Mononuclear cell (primary cell): ENCODE data around the gene EPB41L2. TPM values are rescaled to one million over a fixed set of nuclear protein-coding genes. Genes with fewer than 3 reads are reported as not detected.
"Not testable (repeated sequence)": the region's sequence is repeated elsewhere in the genome, so short reads cannot be mapped to it uniquely, and the experiment has no call there.

Experiments
- H3K27me3 ChIP-seq: 2 replicates; pipeline ENCODE4 v1.6.0; 2011; ENCODE audit warnings: low read length, control low read depth; ENCODE audit not compliant: insufficient read depth
- H3K4me1 ChIP-seq: 2 replicates; pipeline ENCODE4 v1.5.1; 2011; ENCODE audit warnings: mild to moderate bottlenecking, low read length, control low read depth; ENCODE audit not compliant: insufficient read depth
- H3K4me3 ChIP-seq: 2 replicates; pipeline ENCODE4 v1.5.1; 2011; ENCODE audit warnings: mild to moderate bottlenecking, low read length, moderate library complexity
- H3K9me3 ChIP-seq: 2 replicates; pipeline ENCODE4 v1.5.1; 2011; ENCODE audit warnings: low read depth, mild to moderate bottlenecking, control low read depth, low read length
- total RNA-seq: library from RNA; depleted of rRNA; stranded (reverse); fragments of >200 nt; gene quantifications from one replicate; pipeline ENCODE4 v1.2.3, GENCODE V29; 2012

EPB41L2 gene
- total RNA-seq, 1 donor: 11.2 TPM

DNA sequence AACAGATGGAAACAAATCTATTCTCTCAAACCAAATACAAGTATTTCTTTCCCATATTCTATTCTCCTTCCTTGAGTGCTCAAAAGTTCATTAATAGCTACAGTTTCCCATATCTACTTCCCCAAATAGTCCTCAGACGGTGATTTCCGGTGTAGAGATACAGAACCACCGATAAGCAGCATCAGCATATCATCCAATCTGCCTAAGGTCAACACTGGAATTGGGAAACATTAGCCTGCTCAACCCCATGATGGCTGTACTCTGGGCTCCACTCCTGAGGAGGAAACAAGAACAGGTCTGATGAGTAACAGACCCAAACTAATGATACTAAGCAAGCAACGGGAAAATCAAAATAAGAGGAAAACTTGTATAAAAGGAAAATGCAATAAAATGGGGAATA, 115.6 kb downstream of the EPB41L2 start:
- Histone ChIP-seq H3K9me3 (no peaks in the 10 kb centered on the region), H3K4me1 (no peaks in the 10 kb centered on the region), H3K27me3 (no peaks in the 10 kb centered on the region), H3K4me3 (no peak overlapping the region)

- no peak overlapping the region for H3K4me3 ChIP-seq
- no peaks in the 10 kb centered on the region for H3K27me3 ChIP-seq
- H3K4me1 ChIP-seq: no peaks in the 10 kb centered on the region
- no peaks in the 10 kb centered on the region for H3K9me3 ChIP-seq
Observed at GRCh38 chr6:130946076-130946475, 117.0 kb downstream of the EPB41L2 start.

DNA sequence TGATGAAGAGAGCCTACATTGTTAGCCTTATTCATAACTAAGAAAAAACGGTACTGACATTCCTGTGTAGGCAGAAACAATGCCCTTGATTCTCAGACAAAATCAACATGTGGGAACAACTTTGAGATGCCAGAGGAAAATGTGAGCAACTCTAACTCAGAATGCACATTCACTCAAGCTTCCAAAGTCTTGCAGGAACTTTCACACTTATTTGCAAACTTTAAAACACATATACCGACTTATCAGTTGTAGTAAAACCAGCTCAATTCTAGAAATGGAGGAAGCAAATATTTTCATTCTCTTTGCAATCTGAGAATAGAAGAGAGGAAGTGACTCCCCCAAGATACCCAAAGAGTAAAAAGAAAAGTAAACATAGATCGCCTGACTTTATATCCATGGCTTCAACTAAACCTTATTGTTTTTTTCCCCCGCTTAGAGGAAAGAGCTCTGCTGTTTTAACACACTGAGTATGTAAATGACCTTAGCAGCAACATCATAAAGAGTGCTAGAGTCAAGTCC, 117.6 kb downstream of the EPB41L2 start:
- H3K4me1 ChIP-seq: no peaks in the 10 kb centered on the region
- no peaks in the 10 kb centered on the region for H3K27me3 ChIP-seq
- H3K4me3 ChIP-seq: no peak overlapping the region

GRCh38 chr6:130944486-130944885, 118.6 kb downstream of the EPB41L2 start:
- Histone ChIP-seq H3K9me3 (no peaks in the 10 kb centered on the region), H3K27me3 (no peaks in the 10 kb centered on the region), H3K4me3 (no peak overlapping the region), H3K4me1 (no peaks in the 10 kb centered on the region)

More for the DNA sequence above, 117.6 kb downstream of the EPB41L2 start:
- H3K9me3 ChIP-seq: no peaks in the 10 kb centered on the region

- no peak overlapping the region for H3K4me3 ChIP-seq
- no peaks in the 10 kb centered on the region for H3K4me1 ChIP-seq
- no peaks in the 10 kb centered on the region for H3K9me3 ChIP-seq
- H3K27me3 ChIP-seq: no peaks in the 10 kb centered on the region
Observed at GRCh38 chr6:130943738-130944137, 119.3 kb downstream of the EPB41L2 start.

- H3K9me3 ChIP-seq, H3K4me3 ChIP-seq, H3K4me1 ChIP-seq, H3K27me3 ChIP-seq: not testable (repeated sequence)
Observed at GRCh38 chr6:130942752-130943151, 120.3 kb downstream of the EPB41L2 start.

- H3K27me3 ChIP-seq: no peaks in the 10 kb centered on the region
- H3K9me3 ChIP-seq: no peaks in the 10 kb centered on the region
- H3K4me1 ChIP-seq: no peaks in the 10 kb centered on the region
- H3K4me3 ChIP-seq: no peak overlapping the region
Observed at GRCh38 chr6:130937942-130938604, 125.0 kb downstream of the EPB41L2 start.

DNA sequence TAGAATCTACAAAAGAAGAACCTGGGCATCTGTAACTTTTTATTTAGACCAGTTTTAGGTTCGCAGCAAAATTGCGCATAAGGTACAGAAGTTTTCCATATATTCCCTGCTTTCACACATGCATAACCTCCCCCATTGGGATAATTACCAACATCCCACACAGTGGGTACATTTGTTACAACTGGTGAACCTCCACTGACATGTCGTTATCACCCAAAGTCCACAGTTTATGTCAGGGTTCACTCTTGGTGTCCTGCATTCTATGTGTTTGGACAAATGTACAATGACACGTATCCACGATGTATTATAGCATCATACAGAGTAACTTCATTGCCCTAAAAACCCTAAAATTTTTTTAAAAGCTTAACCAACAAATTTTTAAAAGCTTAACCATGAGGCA, 126.1 kb downstream of the EPB41L2 start:
- H3K27me3 ChIP-seq: no peaks in the 10 kb centered on the region
- no peak overlapping the region for H3K4me3 ChIP-seq
- no peaks in the 10 kb centered on the region for H3K9me3 ChIP-seq
- H3K4me1 ChIP-seq: no peaks in the 10 kb centered on the region

DNA sequence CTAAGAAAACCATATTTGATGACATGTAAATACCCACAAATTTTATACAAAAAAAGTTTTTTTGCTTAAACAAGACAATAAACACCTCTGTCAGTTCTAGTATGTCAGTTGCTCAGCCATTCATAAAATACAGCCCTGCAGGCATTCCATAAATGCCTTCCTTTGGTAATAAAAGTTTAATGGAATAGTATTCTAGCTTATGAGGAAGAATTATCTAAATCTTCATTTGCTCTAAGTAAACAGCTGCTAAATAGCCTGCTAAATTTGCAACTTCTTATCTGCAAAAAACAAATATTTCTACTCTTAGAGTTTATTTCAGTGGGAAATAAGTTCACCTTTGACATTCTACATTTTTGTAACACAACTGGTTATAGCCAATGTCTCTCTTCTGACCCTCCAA, 127.1 kb downstream of the EPB41L2 start:
- Histone ChIP-seq H3K4me1 (peaks cover 4% of the 10 kb centered on the region), H3K27me3 (no peaks in the 10 kb centered on the region), H3K4me3 (no peak overlapping the region), H3K9me3 (no peaks in the 10 kb centered on the region)

DNA sequence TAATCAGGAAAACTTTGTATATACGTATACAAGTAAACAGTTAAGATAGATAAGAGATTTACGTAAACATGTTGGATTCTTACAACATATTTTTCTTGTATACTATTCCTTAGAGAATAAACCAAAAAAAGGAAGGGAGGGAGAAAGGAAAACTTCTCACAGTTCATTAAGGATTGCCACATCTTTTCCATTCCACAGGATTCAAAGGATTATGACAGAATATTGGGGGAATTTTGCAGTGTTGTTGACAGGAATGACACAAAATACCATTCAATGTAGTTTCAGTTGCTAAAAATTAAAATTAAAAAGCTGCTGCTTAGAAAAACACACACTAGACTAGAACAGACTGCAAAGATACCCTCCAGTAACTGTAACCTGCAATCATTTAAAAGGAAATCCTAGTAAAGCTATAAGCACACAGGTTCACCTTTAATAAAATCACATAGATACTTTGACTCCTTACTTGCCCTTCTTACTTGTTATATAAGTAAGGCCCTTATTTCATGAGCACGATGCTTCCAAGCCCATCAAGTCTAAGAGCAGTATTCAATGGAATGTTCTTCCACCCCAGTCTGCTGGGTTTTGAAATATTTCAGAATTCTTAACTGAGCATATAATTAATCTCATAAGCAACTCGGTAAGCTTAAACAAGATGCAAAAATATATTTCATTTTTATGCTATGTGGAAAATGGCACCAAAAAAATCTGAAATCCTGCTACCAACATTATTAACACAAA, 128.0 kb downstream of the EPB41L2 start:
- no peaks in the 10 kb centered on the region for H3K27me3 ChIP-seq
- H3K4me1 ChIP-seq: peaks cover 4% of the 10 kb centered on the region
- no peaks in the 10 kb centered on the region for H3K9me3 ChIP-seq
- H3K4me3 ChIP-seq: no peak overlapping the region

DNA sequence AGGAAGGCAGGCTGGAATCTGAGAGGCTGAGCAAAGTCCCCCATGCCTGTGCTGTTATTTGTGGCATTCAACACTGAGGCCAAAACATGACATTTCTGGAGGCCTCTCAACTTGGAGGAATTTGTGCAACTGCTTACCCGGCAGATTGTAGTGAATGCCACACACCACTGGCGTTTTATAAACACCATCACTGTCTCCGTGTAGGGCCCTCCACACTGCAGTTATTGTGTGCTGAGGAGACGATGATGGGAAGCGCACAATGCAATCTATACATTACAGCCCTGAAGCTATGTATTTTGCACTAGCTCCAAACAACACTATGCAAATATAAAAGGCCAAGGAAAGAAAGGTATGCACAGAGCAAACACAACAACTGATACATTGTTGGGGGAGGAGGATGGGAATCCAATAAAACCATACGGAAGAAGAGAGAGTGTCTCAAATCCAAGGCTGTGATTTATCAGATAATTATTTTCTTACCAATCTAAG, 129.3 kb downstream of the EPB41L2 start:
- Histone ChIP-seq H3K4me3 (no peak overlapping the region), H3K9me3 (no peaks in the 10 kb centered on the region), H3K27me3 (no peaks in the 10 kb centered on the region), H3K4me1 (peaks cover 7% of the 10 kb centered on the region)

DNA sequence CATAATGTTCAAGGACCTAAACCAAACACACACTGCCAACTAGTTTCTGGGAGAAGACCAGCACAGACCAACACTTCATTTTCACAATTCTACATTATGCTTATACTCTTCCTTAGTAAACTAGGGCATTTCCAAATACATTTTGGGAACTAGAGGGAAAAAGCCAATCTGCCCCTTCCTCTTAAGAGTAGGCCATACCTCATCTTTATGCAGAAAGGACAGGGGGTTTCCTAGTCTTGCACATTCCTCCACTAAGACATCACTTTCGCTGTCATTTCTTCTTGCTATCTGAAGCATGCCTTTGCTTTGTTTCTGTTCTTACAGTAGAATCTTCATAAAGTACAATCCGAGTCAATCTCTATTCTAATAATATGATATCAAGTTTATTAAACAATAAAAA, 130.1 kb downstream of the EPB41L2 start:
- Histone ChIP-seq H3K4me3 (no peak overlapping the region), H3K9me3 (no peaks in the 10 kb centered on the region), H3K4me1 (peaks cover 8% of the 10 kb centered on the region), H3K27me3 (no peaks in the 10 kb centered on the region)

DNA sequence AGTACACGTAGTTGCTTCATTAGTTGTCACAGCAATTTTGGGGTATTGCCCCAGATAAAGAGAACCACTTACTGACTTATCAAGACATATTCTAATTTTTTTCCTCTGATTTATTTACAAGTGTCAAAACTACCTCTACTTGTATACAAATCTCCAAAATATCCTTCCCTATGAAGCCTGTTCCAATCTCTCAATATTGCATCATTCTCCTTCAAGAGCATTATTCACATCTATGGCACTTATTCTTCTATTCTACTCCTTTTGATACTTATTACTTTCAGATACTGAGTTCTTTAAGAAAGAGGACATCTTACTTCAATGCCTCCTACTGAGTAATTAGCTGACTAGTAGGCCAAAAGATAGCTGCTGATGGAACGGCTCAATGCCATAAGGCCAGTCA, 130.6 kb downstream of the EPB41L2 start:
- no peaks in the 10 kb centered on the region for H3K27me3 ChIP-seq
- no peak overlapping the region for H3K4me3 ChIP-seq
- no peaks in the 10 kb centered on the region for H3K9me3 ChIP-seq
- H3K4me1 ChIP-seq: peaks cover 8% of the 10 kb centered on the region

- Histone ChIP-seq H3K4me1 (peaks cover 8% of the 10 kb centered on the region), H3K4me3 (no peak overlapping the region), H3K27me3 (no peaks in the 10 kb centered on the region), H3K9me3 (no peaks in the 10 kb centered on the region)
Observed at GRCh38 chr6:130931683-130932082, 131.4 kb downstream of the EPB41L2 start.

GRCh38 chr6:130929036-130929678, 133.9 kb downstream of the EPB41L2 start:
- peaks cover 8% of the 10 kb centered on the region for H3K4me1 ChIP-seq

More at GRCh38 chr6:130929036-130929678, 133.9 kb downstream of the EPB41L2 start:
- H3K27me3 ChIP-seq: no peaks in the 10 kb centered on the region
- no peak overlapping the region for H3K4me3 ChIP-seq
- no peaks in the 10 kb centered on the region for H3K9me3 ChIP-seq
